Activated CD4-positive, alpha-beta T cell treated with anti-CD3 and anti-CD28 coated beads, Interleukin-2, amount 10 ng/mL, durations not matched to agents 7 days and 5 days (primary cell): ENCODE results near the gene CRLF3. TPM values are rescaled to one million over a fixed set of nuclear protein-coding genes. Genes with fewer than 3 reads are reported as not detected.
"Not testable (repeated sequence)": the region's sequence is repeated elsewhere in the genome, so short reads cannot be mapped to it uniquely, and the experiment has no call there.

Source experiments
- CTCF ChIA-PET: fragments of 350-600 bp; sonication (Branson Sonifier 250); formaldehyde crosslinking; loops from one replicate; lab custom pipeline; 2021; ENCODE audit warnings: antibody characterized with exemption; lab: Charles Lee
- POLR2A ChIA-PET: fragments of 350-600 bp; sonication (Branson Sonifier 250); formaldehyde crosslinking; loops from one replicate; lab custom pipeline; 2021; ENCODE audit warnings: antibody characterized with exemption; lab: Charles Lee
- DNase-seq: peaks from one replicate; pipeline ENCODE4 v3.0.0-alpha.2; 2020
- H3K27ac Mint-ChIP-seq: one replicate; pipeline ENCODE4 v1.8.0; 2021; ENCODE audit warnings: mild to moderate bottlenecking, moderate library complexity, mixed read lengths
- H3K27me3 Mint-ChIP-seq: one replicate; pipeline ENCODE4 v1.8.0; 2021; ENCODE audit warnings: mixed read lengths
- H3K36me3 Mint-ChIP-seq: one replicate; pipeline ENCODE4 v1.8.0; 2021; ENCODE audit warnings: low read depth, mixed read lengths
- H3K4me1 Mint-ChIP-seq: one replicate; pipeline ENCODE4 v1.8.0; 2021; ENCODE audit warnings: mixed read lengths
- H3K4me3 Mint-ChIP-seq: one replicate; pipeline ENCODE4 v1.8.0; 2021; ENCODE audit warnings: mild to moderate bottlenecking, moderate library complexity, mixed read lengths
- H3K9me3 Mint-ChIP-seq: one replicate; pipeline ENCODE4 v1.8.0; 2021; ENCODE audit warnings: mixed read lengths
- total RNA-seq, 2 experiments: library from RNA; stranded (reverse); gene quantifications; one replicate each; pipeline ENCODE4 v1.2.3, GENCODE V29; 2021

Gene CRLF3
- total RNA-seq, 2 experiments from 2014 or later, result 68.6 to 68.8 TPM

DNA sequence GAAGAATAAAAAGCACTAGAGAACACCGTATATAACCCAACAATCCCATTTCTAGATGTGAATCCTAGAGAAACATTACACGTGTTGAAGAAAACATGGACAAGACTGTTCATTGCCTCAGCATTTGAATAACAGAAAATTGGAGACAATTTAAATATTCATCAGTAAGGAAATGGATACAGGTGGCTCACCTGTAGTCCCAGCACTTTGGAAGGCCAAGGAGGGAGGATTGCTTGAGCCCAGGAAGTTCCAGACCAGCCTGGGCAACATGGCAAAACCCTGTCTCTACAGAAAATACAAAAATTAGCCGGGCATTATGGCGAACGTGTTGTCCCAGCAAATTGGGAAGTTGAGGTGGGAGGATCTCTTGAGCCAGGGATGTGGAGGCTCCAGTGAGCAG lies 4.5 kb upstream of the CRLF3 start:
- Mint-ChIP-seq H3K36me3 (peaks cover 2% of the 10 kb centered on the region), H3K27me3 (no peaks in the 10 kb centered on the region), H3K9me3 (no peaks in the 10 kb centered on the region), H3K27ac (no peak overlapping the region), H3K4me1 (peaks cover 37% of the 10 kb centered on the region), H3K4me3 (no peak overlapping the region)
- POLR2A ChIA-PET, result no interaction called here
- DNase-seq, result no peak
- CTCF ChIA-PET, result no interaction called here

DNA sequence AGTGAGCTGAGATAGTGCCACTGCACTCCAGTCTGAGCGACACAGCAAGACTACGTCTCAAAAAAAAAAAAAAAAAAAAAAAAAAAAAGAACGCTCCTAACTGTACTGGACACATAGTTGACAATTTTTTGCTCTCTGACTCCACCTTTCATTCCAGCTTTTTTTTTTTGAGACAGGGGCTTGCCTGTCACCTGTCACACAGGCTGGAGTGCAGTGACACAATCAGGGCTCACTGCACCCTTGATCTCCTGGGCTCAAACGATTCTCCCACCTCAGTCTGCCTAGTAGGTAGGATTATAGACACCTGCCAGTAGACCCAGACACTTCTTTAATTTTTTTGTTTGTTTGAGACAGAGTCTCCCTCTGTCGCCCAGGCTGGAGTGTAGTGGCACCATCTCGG lies 2.6 kb upstream of the CRLF3 start:
- H3K4me3 Mint-ChIP-seq, result no peak overlapping the region
- no peaks in the 10 kb centered on the region for H3K9me3 Mint-ChIP-seq
- no peak for DNase-seq
- ChIA-PET CTCF (interaction anchor here (4.3 kb wide), 1 partner anchor 16 kb away, joined by 39 read pairs; no protein-coding TSS in a partner anchor), POLR2A (interaction anchor here (1.5 kb wide), 1 partner anchor 37 kb away, joined by 8 read pairs; no protein-coding TSS in a partner anchor)
- peaks cover 31% of the 10 kb centered on the region for H3K4me1 Mint-ChIP-seq
- no peak overlapping the region for H3K27ac Mint-ChIP-seq
- H3K27me3 Mint-ChIP-seq, result no peaks in the 10 kb centered on the region
- H3K36me3 Mint-ChIP-seq, result peaks cover 9% of the 10 kb centered on the region

GRCh38 chr17:30824002-30824355 lies 513 bp downstream of the CRLF3 start:
- H3K4me1 Mint-ChIP-seq, result peaks cover 46% of the 10 kb centered on the region
- H3K36me3 Mint-ChIP-seq, result peaks cover 26% of the 10 kb centered on the region
- DNase-seq, result peak; percentile 43
- peak overlapping the region; percentile 94 for H3K4me3 Mint-ChIP-seq
- peak overlapping the region; percentile 93 for H3K27ac Mint-ChIP-seq
- POLR2A ChIA-PET, result interaction anchor here (0.6 to 0.8 kb wide), 2 partner anchors 14 to 18 kb away, joined by 3 read pairs; no protein-coding TSS in a partner anchor
- CTCF ChIA-PET, result interaction anchor here (0.7 to 4.3 kb wide), 11 partner anchors 9 to 516 kb away, joined by 3 to 39 read pairs (median 4); partner anchors contain the start of gene GOSR1
- H3K27me3 Mint-ChIP-seq, result no peaks in the 10 kb centered on the region
- H3K9me3 Mint-ChIP-seq, result no peaks in the 10 kb centered on the region

DNA sequence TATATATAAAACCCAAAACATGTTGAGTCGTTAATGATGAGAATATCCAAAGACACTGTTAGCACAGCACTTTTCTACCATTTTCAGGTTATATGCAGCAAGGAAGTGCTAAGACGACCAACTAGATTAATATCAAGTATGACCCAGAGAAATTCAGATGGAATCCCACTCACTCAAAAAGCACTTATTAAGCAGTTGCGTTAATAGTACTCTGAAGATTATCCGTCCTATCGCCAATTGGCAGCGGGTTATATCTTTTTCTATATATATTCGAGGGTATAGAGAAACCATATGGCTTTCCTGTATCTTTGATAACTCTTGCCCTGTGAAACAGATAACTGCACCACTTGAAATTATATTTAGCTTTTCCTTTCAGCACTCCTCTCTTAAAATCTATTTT lies 1.1 kb downstream of the CRLF3 start:
- H3K4me1 Mint-ChIP-seq, result peaks cover 52% of the 10 kb centered on the region
- no peaks in the 10 kb centered on the region for H3K27me3 Mint-ChIP-seq
- POLR2A ChIA-PET, result no interaction called here
- peak overlapping the region; percentile 94 for H3K4me3 Mint-ChIP-seq
- H3K36me3 Mint-ChIP-seq, result peaks cover 32% of the 10 kb centered on the region
- no peak for DNase-seq
- peaks cover 3% of the 10 kb centered on the region for H3K9me3 Mint-ChIP-seq
- H3K27ac Mint-ChIP-seq, result peak overlapping the region; percentile 93
- CTCF ChIA-PET, result interaction anchor here (1.1 to 4.3 kb wide), 7 partner anchors 8 to 347 kb away, joined by 3 to 39 read pairs (median 5); partner anchors contain the start of gene GOSR1

DNA sequence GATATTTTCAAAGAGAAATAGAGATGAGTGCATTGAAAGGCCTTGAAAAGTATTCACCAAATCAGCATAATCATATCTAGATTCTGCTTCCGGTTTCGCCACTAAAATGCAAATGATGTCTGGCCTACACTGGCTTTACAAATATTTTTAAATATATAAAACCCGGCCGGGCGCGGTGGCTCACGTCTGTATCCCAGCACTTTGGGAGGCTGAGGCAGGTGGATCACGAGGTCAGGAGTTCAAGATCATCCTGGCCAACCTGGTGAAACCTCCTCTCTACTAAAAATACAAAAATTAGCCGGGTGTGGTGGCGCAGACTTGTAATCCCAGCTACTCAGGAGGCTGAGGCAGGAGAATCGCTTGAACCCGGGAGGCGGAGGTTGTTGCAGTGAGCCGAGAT lies 1.6 kb downstream of the CRLF3 start:
- H3K27ac Mint-ChIP-seq, result peak overlapping the region; percentile 93
- peak overlapping the region; percentile 94 for H3K4me3 Mint-ChIP-seq
- POLR2A ChIA-PET, result interaction anchor here (0.7 kb wide), 1 partner anchor 13 kb away, joined by 4 read pairs; no protein-coding TSS in a partner anchor
- CTCF ChIA-PET, result interaction anchor here (1.4 to 4.3 kb wide), 2 partner anchors 12 to 17 kb away, joined by 4 to 39 read pairs; no protein-coding TSS in a partner anchor
- peak; percentile 31 for DNase-seq
- H3K4me1 Mint-ChIP-seq, result peaks cover 55% of the 10 kb centered on the region
- not testable (repeated sequence) for H3K27me3 Mint-ChIP-seq, H3K9me3 Mint-ChIP-seq
- H3K36me3 Mint-ChIP-seq, result peaks cover 36% of the 10 kb centered on the region

DNA sequence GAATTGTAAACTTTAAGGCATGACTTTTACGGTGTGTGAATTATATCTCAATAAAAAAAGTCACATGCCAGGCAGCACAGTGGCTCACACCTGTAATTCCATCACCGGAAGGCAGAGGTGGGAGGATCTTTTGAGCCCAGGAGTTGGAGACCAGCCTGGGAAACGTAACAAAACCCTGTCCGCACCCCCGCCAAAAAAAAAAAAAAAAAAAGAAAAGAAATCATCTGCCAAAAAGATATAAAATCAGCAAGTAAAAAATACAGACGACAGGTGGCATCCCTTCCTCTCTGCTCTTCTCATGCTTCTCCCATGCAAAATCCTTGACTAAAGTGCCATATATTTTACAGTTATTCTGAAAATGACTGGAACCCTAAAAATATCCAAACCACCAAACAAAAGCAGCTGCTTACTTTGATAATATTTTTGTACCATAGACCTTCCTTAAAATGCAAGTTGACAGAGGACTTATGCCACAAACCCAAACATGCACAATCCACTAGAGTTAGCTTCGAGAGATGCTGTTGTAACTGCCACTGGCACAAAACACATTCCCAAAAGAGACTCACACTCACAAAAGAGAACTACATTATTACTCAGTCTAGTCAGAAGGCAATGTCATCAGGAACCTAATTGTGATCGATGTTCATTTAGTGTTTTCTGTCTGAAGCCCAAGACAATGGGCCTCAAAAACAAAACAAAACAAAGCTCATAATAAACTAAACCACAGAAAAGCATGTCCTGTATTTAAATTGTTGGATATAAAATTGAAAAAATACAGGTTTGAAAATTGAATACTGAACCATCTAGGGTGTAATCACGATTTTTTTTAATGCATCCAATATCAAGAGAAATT lies 2.4 kb downstream of the CRLF3 start:
- ChIA-PET CTCF (interaction anchor here (2.9 kb wide), 1 partner anchor 12 kb away, joined by 15 read pairs; no protein-coding TSS in a partner anchor), POLR2A (interaction anchor here (0.7 to 0.8 kb wide), 2 partner anchors 11 to 13 kb away, joined by 4 to 6 read pairs; no protein-coding TSS in a partner anchor)
- Mint-ChIP-seq H3K36me3 (peaks cover 37% of the 10 kb centered on the region), H3K27ac (peak overlapping the region; percentile 93), H3K4me1 (peaks cover 55% of the 10 kb centered on the region), H3K9me3 (peaks cover 3% of the 10 kb centered on the region), H3K4me3 (peak overlapping the region; percentile 94), H3K27me3 (no peaks in the 10 kb centered on the region)
- DNase-seq, result no peak

- Mint-ChIP-seq H3K36me3 (peaks cover 48% of the 10 kb centered on the region), H3K27ac (peak overlapping the region; percentile 93), H3K4me3 (peak overlapping the region; percentile 94), H3K4me1 (peaks cover 51% of the 10 kb centered on the region), H3K9me3 (peaks cover 3% of the 10 kb centered on the region), H3K27me3 (no peaks in the 10 kb centered on the region)
- POLR2A ChIA-PET, result interaction anchor here (0.5 kb wide), 1 partner anchor 702 kb away, joined by 4 read pairs; no protein-coding TSS in a partner anchor
- CTCF ChIA-PET, result interaction anchor here (0.6 to 2.9 kb wide), 4 partner anchors 10 to 56 kb away, joined by 3 to 15 read pairs (median 4); no protein-coding TSS in a partner anchor
- DNase-seq, result no peak
These were observed 4.4 kb downstream of the CRLF3 start for GRCh38 chr17:30819971-30820705.

DNA sequence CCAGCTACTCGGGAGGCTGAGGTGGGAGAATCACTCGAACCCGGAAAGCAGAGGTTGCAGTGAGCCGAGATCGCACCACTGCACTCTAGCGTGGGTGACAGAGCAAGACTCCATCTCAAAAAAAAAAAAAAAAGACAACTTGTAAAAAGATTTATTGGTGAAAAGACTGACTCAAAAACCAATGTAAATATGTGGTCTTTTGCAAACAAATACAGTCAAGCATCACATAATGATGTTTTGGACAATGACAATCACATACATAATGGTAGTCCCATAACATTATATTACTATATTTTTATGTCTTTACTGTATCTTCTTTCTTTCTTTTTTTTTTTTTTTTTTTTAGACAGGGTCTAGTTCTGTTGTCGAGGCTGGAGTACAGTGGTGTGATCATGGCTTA lies 8.3 kb downstream of the CRLF3 start:
- Mint-ChIP-seq H3K4me1 (peaks cover 58% of the 10 kb centered on the region), H3K36me3 (peaks cover 41% of the 10 kb centered on the region), H3K9me3 (peaks cover 3% of the 10 kb centered on the region), H3K27ac (no peak overlapping the region), H3K4me3 (no peak overlapping the region), H3K27me3 (no peaks in the 10 kb centered on the region)
- POLR2A ChIA-PET, result no interaction called here
- no peak for DNase-seq
- CTCF ChIA-PET, result interaction anchor here (2.1 kb wide), 1 partner anchor 8 kb away, joined by 11 read pairs; the partner anchor contains the start of gene CRLF3

- H3K27ac Mint-ChIP-seq, result peak overlapping the region; percentile 66
- DNase-seq, H3K9me3 Mint-ChIP-seq, H3K4me3 Mint-ChIP-seq, H3K27me3 Mint-ChIP-seq, POLR2A ChIA-PET: not testable (repeated sequence)
- H3K36me3 Mint-ChIP-seq, result peaks cover 43% of the 10 kb centered on the region
- peaks cover 57% of the 10 kb centered on the region for H3K4me1 Mint-ChIP-seq
- CTCF ChIA-PET, result interaction anchor here (2.1 kb wide), 1 partner anchor 10 kb away, joined by 11 read pairs; the partner anchor contains the start of gene CRLF3
These were observed 9.6 kb downstream of the CRLF3 start for GRCh38 chr17:30814860-30815259.

DNA sequence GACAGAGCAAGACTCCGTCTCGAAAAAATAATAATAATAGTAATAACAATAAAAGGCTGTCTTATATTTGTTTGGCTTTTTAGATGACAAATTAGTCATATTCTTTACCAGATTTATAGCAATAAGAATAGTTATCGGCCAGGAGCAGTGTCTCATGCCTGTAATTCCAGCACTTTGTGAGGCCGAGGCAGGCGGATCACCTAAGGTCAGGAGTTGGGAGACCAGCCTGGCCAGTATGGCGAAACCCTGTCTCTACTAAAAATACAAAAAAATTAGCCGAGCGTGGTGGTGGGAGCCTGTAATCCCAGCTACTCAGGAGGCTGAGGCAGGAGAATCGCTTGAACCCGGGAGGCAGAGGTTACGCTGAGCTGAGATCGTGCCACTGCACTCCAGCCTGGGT lies 10.3 kb downstream of the CRLF3 start:
- H3K27me3 Mint-ChIP-seq, DNase-seq, H3K4me3 Mint-ChIP-seq, H3K9me3 Mint-ChIP-seq, H3K27ac Mint-ChIP-seq, POLR2A ChIA-PET: not testable (repeated sequence)
- Mint-ChIP-seq H3K4me1 (peaks cover 58% of the 10 kb centered on the region), H3K36me3 (peaks cover 46% of the 10 kb centered on the region)
- CTCF ChIA-PET, result interaction anchor here (0.6 to 2.1 kb wide), 2 partner anchors 10 to 93 kb away, joined by 4 to 11 read pairs; partner anchors contain the start of gene CRLF3

DNA sequence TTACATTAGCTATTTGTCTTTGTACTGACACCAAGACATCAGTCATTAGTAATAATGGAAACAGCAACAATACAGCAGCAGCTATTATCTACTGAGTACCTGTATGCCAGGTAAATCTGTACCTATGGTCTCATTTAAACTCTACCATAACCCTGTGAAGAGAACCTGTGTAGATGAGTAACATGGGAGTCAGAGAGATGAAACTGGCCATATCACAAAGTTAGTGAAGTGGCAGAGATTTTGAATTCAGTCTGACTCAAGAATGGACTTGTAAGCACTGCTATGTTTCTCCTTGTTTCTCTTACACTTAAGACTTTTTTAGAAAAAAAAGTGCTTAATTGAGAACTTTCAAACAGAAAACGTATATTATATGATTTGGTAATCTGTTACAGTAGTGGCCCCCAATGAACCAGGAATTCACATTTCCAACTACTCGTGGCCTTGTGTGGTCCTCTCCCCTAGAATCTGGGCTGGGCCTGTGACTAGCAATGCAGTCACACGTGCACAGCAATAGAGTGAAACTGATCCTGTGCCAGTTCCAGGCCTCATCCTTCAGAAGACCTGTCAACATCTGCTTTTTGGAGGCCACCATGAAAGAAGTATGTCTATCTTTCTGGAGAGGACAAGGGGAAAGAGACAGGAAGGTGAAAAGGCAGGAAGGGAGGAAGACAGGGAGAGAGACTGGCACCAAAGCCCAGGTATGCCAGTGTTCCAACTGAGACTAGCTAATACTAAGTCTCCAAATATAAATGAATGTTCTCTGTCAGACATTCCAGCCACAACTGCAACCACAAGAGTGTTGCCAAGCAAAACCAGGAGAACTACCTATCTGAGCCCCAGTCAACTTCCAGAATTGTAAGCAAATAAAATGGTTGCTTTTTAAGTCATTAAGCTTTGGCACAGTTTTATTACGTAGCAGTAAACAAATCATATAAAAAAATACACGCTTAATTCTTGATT lies 12.0 kb downstream of the CRLF3 start:
- DNase-seq, result no peak
- ChIA-PET POLR2A (no interaction called here), CTCF (interaction anchor here (0.5 to 5.3 kb wide), 3 partner anchors 12 to 688 kb away, joined by 3 to 39 read pairs (median 4); partner anchors contain the start of gene CRLF3)
- H3K9me3 Mint-ChIP-seq, result no peaks in the 10 kb centered on the region
- peak overlapping the region; percentile 85 for H3K27ac Mint-ChIP-seq
- peaks cover 43% of the 10 kb centered on the region for H3K36me3 Mint-ChIP-seq
- no peak overlapping the region for H3K4me3 Mint-ChIP-seq
- no peaks in the 10 kb centered on the region for H3K27me3 Mint-ChIP-seq
- peaks cover 62% of the 10 kb centered on the region for H3K4me1 Mint-ChIP-seq
